ENCODE measurements around the gene CCDC34.

Gene CCDC34

GRCh38 chr11:27362749-27363575, at the start of gene CCDC34:
Gene CCDC34 (minus strand): TSS chr11:27363215. CDS start chr11:27363194, 21 bp downstream.
- peak; percentile 89 for DNase-seq (ENCODE audit: low spot score)

- no peak for DNase-seq (ENCODE audit: low spot score)
These were observed 49.2 kb upstream of the CCDC34 start for GRCh38 chr11:27412192-27412691.

- no peak for DNase-seq (ENCODE audit: low spot score)
These were observed 48.3 kb upstream of the CCDC34 start for GRCh38 chr11:27411328-27411727.

- no peak for DNase-seq (ENCODE audit: low spot score)
These were observed 47.3 kb upstream of the CCDC34 start for GRCh38 chr11:27410272-27410671.

GRCh38 chr11:27409742-27410141, 46.7 kb upstream of the CCDC34 start:
- no peak for DNase-seq (ENCODE audit: low spot score)

- DNase-seq (ENCODE audit: low spot score) = no peak
These were observed 46.0 kb upstream of the CCDC34 start for GRCh38 chr11:27409049-27409448.

GRCh38 chr11:27408246-27408800, 45.3 kb upstream of the CCDC34 start:
- DNase-seq (ENCODE audit: low spot score) = no peak

- no peak for DNase-seq (ENCODE audit: low spot score)
These were observed 43.7 kb upstream of the CCDC34 start for GRCh38 chr11:27406498-27407354.

GRCh38 chr11:27405134-27405533, 42.1 kb upstream of the CCDC34 start:
- no peak for DNase-seq (ENCODE audit: low spot score)

- DNase-seq (ENCODE audit: low spot score) = no peak
These were observed 41.4 kb upstream of the CCDC34 start for GRCh38 chr11:27404427-27404826.

GRCh38 chr11:27403195-27403594, 40.2 kb upstream of the CCDC34 start:
- no peak for DNase-seq (ENCODE audit: low spot score)

GRCh38 chr11:27402450-27402849, 39.4 kb upstream of the CCDC34 start:
- DNase-seq (ENCODE audit: low spot score) = no peak

GRCh38 chr11:27401833-27402316, 38.9 kb upstream of the CCDC34 start:
- no peak for DNase-seq (ENCODE audit: low spot score)

GRCh38 chr11:27401280-27401832, 38.3 kb upstream of the CCDC34 start:
- no peak for DNase-seq (ENCODE audit: low spot score)

GRCh38 chr11:27398400-27398770, 35.4 kb upstream of the CCDC34 start:
- no peak for DNase-seq (ENCODE audit: low spot score)

- no peak for DNase-seq (ENCODE audit: low spot score)
These were observed 34.8 kb upstream of the CCDC34 start for GRCh38 chr11:27397624-27398399.

- no peak for DNase-seq (ENCODE audit: low spot score)
These were observed 33.3 kb upstream of the CCDC34 start for GRCh38 chr11:27396259-27396839.

GRCh38 chr11:27395556-27396258, 32.7 kb upstream of the CCDC34 start:
- no peak for DNase-seq (ENCODE audit: low spot score)

GRCh38 chr11:27394781-27395228, 31.8 kb upstream of the CCDC34 start:
- no peak for DNase-seq (ENCODE audit: low spot score)

All from CD4-positive, alpha-beta T cell treated with Interleukin-6 at 100 ng/mL for 8 hours (primary cell).